Gastrocnemius medialis (tissue), 4 donors: ENCODE measurements around the gene GTPBP4. TPM values are rescaled to one million over a fixed set of nuclear protein-coding genes. Genes with fewer than 3 reads are reported as not detected.
A peak's percentile ranks its signal among the peaks of the same experiment; 100 is the strongest.

Experiments used
- ATAC-seq, 2 donors: fragments of 150-250 bp; one replicate each; pipeline ENCODE4 v1.9.1; 2016
- DNase-seq, 2 donors: peaks; one replicate each; pipeline ENCODE4 v3.0.0-alpha.2; 2019
- H3K27ac ChIP-seq, 4 donors: fragments of 200-600 bp; sonication (generic); 1 replicate in 1 of 4; 2 replicates in 3 of 4; pipeline ENCODE4 v1.5.1; 2016 to 2018; ENCODE audit warnings: mild to moderate bottlenecking in 2 of 4, moderate library complexity in 1 of 4
- H3K27me3 ChIP-seq, 3 donors: fragments of 200-600 bp; sonication (generic) in 2 of 3; 1 replicate in 1 of 3; 2 replicates in 2 of 3; pipeline versions ENCODE4 v1.5.1 to v1.6.0; 2016 to 2019; ENCODE audit warnings: mild to moderate bottlenecking in 1 of 3, moderate library complexity in 1 of 3
- H3K36me3 ChIP-seq, 2 donors: fragments of 200-600 bp; sonication (generic) in 1 of 2; one replicate each; pipeline ENCODE4 v1.5.1; 2017 to 2018
- H3K4me1 ChIP-seq, 2 donors: fragments of 200-600 bp; sonication (generic) in 1 of 2; one replicate each; pipeline ENCODE4 v1.5.1; 2016 to 2017; ENCODE audit warnings: mild to moderate bottlenecking in 2 of 2
- H3K4me3 ChIP-seq, 4 donors: fragments of 200-600 bp; sonication (generic) in 3 of 4; 1 replicate in 1 of 4; 2 replicates in 3 of 4; pipeline ENCODE4 v1.5.1; 2016 to 2019; ENCODE audit warnings: mild to moderate bottlenecking in 2 of 4
- H3K9me3 ChIP-seq, 3 donors: fragments of 200-600 bp; sonication (generic) in 2 of 3; 1 replicate in 1 of 3; 2 replicates in 2 of 3; pipeline ENCODE4 v1.5.1; 2016 to 2019
- CTCF ChIP-seq, 5 experiments: fragments of 450-650 bp in 3 of 5; fragments of 200-600 bp in 2 of 5; sonication (generic) in 2 of 5; IDR thresholded peaks in 4 of 5; conservative IDR thresholded peaks in 1 of 5; 1 replicate in 4 of 5; 2 replicates in 1 of 5; pipeline ENCODE4 v1.5.1; 2016 to 2019; ENCODE audit warnings: antibody characterized with exemption in 5 of 5, mild to moderate bottlenecking in 3 of 5, moderate library complexity in 3 of 5
- POLR2A ChIP-seq, 2 donors: fragments of 450-650 bp; IDR thresholded peaks; one replicate each; pipeline ENCODE4 v1.6.1; 2017; ENCODE audit warnings: antibody characterized with exemption in 2 of 2, mild to moderate bottlenecking in 2 of 2, moderate library complexity in 2 of 2
- in situ Hi-C, 4 donors: fragments of 200-750 bp; cut with MboI; loops; one replicate each; pipeline versions ENCODE4 v1.15.0 to v1.8.0; 2017; ENCODE audit warnings: low sequenced_read_pairs in 4 of 4
- intact Hi-C: fragments of 100-400 bp; cut with DNase I; formaldehyde crosslinking; loops from one replicate; pipeline ENCODE4 v1.15.1; 2023; ENCODE audit warnings: low total_unique reads
- total RNA-seq, 4 donors: library from RNA; depleted of rRNA; stranded (reverse); fragments of >200 nt; gene quantifications; one replicate each; pipeline versions ENCODE4 v1.1.0 to v1.2.3, GENCODE V29; 2016

The GTPBP4 gene
- total RNA-seq, 4 donors from 2014 or later, result 34.7 to 51.5 (median 38.5) TPM

- Histone ChIP-seq H3K4me3 (no peak overlapping the region), H3K27me3 (no peaks in the 10 kb centered on the region), H3K9me3 (no peaks in the 10 kb centered on the region), H3K27ac (peak overlapping the region in 1 of 4 donors; percentile 16), H3K36me3 (no peaks in the 10 kb centered on the region), H3K4me1 (peaks cover 0 to 8% of the 10 kb centered on the region in 2 donors)
- intact Hi-C loops, result no loop called here
- no peak for TF ChIP-seq CTCF (IDR thresholded peaks at IDR 0.05 in 4 of 5, conservative IDR thresholded peaks at IDR 0.05 in 1 of 5)
- TF ChIP-seq POLR2A (IDR thresholded peaks at IDR 0.05), result no peak
- ATAC-seq (no peak), DNase-seq (no peak)
- in situ Hi-C loops, result no loop called here
Measured at GRCh38 chr10:971613-972012, 16.6 kb upstream of the GTPBP4 start.

GRCh38 chr10:972763-973162, 15.5 kb upstream of the GTPBP4 start:
- intact Hi-C loops, result no loop called here
- TF ChIP-seq POLR2A (IDR thresholded peaks at IDR 0.05) (no peak), CTCF (IDR thresholded peaks at IDR 0.05 in 4 of 5, conservative IDR thresholded peaks at IDR 0.05 in 1 of 5) (no peak)
- no peak for DNase-seq
- Histone ChIP-seq H3K36me3 (no peaks in the 10 kb centered on the region), H3K4me3 (no peak overlapping the region), H3K27ac (no peak overlapping the region), H3K27me3 (no peaks in the 10 kb centered on the region), H3K4me1 (peaks cover 0 to 8% of the 10 kb centered on the region in 2 donors), H3K9me3 (no peaks in the 10 kb centered on the region)
- no peak for ATAC-seq
- in situ Hi-C loops, result no loop called here

GRCh38 chr10:974038-974784, 14.0 kb upstream of the GTPBP4 start:
- no peaks in the 10 kb centered on the region for H3K9me3 ChIP-seq
- in situ Hi-C loops, result no loop called here
- TF ChIP-seq CTCF (IDR thresholded peaks at IDR 0.05 in 4 of 5, conservative IDR thresholded peaks at IDR 0.05 in 1 of 5), result no peak
- no peak for TF ChIP-seq POLR2A (IDR thresholded peaks at IDR 0.05)
- no peaks in the 10 kb centered on the region for H3K27me3 ChIP-seq
- no peaks in the 10 kb centered on the region for H3K36me3 ChIP-seq
- H3K4me1 ChIP-seq, result peaks cover 0 to 8% of the 10 kb centered on the region in 2 donors
- H3K4me3 ChIP-seq, result no peak overlapping the region
- ATAC-seq (no peak), DNase-seq (no peak)
- H3K27ac ChIP-seq, result no peak overlapping the region
- intact Hi-C loops, result no loop called here

GRCh38 chr10:974785-975074, 13.5 kb upstream of the GTPBP4 start:
- TF ChIP-seq CTCF (IDR thresholded peaks at IDR 0.05 in 4 of 5, conservative IDR thresholded peaks at IDR 0.05 in 1 of 5) (no peak), POLR2A (IDR thresholded peaks at IDR 0.05) (no peak)
- Histone ChIP-seq H3K27ac (no peak overlapping the region), H3K4me3 (no peak overlapping the region), H3K27me3 (no peaks in the 10 kb centered on the region), H3K4me1 (peaks cover 0 to 8% of the 10 kb centered on the region in 2 donors), H3K36me3 (no peaks in the 10 kb centered on the region), H3K9me3 (no peaks in the 10 kb centered on the region)
- in situ Hi-C loops (no loop called here), intact Hi-C loops (no loop called here)
- DNase-seq (no peak), ATAC-seq (no peak)

GRCh38 chr10:976316-976715, 11.9 kb upstream of the GTPBP4 start:
- Histone ChIP-seq H3K27ac (no peak overlapping the region), H3K4me3 (no peak overlapping the region), H3K27me3 (no peaks in the 10 kb centered on the region), H3K36me3 (no peaks in the 10 kb centered on the region), H3K4me1 (no peaks in the 10 kb centered on the region), H3K9me3 (no peaks in the 10 kb centered on the region)
- intact Hi-C loops (no loop called here), in situ Hi-C loops (no loop called here)
- ATAC-seq, result no peak
- TF ChIP-seq POLR2A (IDR thresholded peaks at IDR 0.05) (no peak), CTCF (IDR thresholded peaks at IDR 0.05 in 4 of 5, conservative IDR thresholded peaks at IDR 0.05 in 1 of 5) (no peak)
- DNase-seq, result no peak
